Epithelial cell of esophagus (primary cell): ENCODE results near the gene LHFPL2.
"Not testable (repeated sequence)": the region's sequence is repeated elsewhere in the genome, so short reads cannot be mapped to it uniquely, and the experiment has no call there.

Source experiments
- DNase-seq: peaks from one replicate; pipeline ENCODE4 v3.0.0; 2010; ENCODE audit warnings: low read depth
- H3K4me3 ChIP-seq: 2 replicates; pipeline ENCODE4 v1.5.1; 2011; ENCODE audit warnings: mild to moderate bottlenecking, low read length, control low read depth
- TF ChIP-seq, protein P1 (sequence below): IDR thresholded peaks from 2 replicates; pipeline ENCODE4 v1.5.1; 2011; ENCODE audit warnings: low read depth, mild to moderate bottlenecking, low read length, control low read depth, inconsistent platforms; ENCODE audit not compliant: insufficient read depth; ENCODE audit errors: missing control alignments

Gene LHFPL2, protein sequence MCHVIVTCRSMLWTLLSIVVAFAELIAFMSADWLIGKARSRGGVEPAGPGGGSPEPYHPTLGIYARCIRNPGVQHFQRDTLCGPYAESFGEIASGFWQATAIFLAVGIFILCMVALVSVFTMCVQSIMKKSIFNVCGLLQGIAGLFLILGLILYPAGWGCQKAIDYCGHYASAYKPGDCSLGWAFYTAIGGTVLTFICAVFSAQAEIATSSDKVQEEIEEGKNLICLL

DNA sequence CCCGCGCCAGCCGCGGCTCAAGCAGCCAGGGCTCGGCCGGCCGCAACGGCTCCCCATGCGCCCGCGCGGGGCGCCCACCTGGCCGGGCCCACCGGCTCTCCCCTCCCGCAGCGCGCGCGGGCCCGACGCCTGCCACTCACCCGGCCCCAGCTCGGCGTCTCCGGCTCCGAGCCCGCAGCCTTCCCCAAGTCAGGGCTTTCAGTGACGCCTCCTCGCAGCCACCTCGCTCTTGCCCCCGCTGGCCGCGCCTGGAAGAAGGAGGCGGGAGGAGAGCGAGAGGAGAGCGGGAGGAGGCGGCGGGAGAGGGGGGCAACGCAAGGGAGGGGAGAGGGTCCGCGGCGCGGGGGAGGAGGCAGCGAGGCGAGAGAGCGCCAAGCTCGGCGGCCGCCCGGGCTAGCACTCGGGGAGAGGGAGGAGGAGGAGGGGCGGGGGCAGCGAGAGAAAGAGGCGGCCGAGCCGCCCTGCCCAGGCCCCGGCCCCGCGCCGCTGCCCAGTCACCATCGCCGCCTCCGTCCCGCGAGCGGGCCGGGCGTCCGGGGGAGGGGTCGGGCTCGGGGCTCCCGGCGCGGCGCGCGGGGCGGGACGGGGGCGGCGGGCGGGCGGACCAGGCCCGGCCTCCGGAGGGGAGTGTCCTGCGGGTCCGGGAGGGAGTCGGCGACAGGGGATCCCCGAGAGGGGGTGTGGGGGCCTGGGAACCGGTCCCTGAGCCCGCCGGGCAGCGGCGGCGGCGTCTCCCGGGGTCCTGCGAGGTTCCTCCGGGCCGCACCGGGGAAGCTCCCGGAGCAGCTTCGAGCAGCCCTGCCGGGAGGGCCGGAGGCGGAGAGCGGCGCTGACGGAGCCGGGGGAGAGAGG is at the start of gene LHFPL2:
Gene LHFPL2 (minus strand): TSS at position 414 of the 852 bp plus-strand sequence. CDS start 138,559 bp downstream, outside the sequence.
- DNase-seq: peak; percentile 61
- peak within 1 kb of the TSS; percentile 75 for H3K4me3 ChIP-seq
- TF ChIP-seq, protein P1, sequence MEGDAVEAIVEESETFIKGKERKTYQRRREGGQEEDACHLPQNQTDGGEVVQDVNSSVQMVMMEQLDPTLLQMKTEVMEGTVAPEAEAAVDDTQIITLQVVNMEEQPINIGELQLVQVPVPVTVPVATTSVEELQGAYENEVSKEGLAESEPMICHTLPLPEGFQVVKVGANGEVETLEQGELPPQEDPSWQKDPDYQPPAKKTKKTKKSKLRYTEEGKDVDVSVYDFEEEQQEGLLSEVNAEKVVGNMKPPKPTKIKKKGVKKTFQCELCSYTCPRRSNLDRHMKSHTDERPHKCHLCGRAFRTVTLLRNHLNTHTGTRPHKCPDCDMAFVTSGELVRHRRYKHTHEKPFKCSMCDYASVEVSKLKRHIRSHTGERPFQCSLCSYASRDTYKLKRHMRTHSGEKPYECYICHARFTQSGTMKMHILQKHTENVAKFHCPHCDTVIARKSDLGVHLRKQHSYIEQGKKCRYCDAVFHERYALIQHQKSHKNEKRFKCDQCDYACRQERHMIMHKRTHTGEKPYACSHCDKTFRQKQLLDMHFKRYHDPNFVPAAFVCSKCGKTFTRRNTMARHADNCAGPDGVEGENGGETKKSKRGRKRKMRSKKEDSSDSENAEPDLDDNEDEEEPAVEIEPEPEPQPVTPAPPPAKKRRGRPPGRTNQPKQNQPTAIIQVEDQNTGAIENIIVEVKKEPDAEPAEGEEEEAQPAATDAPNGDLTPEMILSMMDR: no peak

DNA sequence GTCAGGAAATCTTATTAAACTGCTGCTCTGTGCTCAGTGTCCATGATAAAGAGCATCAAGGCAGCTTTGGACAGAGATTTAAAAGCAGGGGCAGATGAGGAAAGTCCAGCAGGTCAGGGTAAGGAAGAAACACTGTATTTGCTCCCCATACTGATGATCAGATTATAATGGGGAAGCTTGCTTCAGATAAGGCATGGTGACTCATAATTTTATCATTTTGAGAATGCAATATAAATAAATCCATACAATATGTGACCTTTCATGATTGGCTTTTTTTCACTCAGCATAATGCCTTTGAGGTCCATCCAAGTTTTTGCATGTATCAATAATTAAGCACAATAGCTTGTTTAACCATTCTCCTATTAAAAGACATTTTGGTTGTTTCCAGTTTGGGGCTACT is 48.1 kb upstream of the LHFPL2 start:
- DNase-seq: no peak
- TF ChIP-seq, protein P1: no peak

DNA sequence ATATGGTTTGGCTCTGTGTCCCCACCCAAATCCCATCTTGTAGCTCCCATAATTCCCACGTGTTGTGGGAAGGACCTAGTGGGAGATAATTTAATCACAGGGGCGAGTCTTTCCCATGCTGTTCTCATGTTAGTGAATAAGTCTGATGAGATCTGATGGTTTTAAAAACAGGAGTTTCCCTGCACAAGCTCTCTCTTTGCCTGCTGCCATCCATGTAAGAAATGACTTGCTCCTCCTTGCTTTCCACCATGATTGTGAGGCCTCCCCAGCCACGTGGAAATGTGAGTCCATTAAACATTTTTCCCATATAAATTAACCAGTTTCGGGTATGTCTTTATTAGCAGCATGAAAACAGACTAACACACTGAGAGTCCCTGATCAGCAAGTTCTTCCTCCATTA is 47.5 kb upstream of the LHFPL2 start:
- not testable (repeated sequence) for DNase-seq, H3K4me3 ChIP-seq

More for the DNA sequence above, 48.1 kb upstream of the LHFPL2 start:
- H3K4me3 ChIP-seq: no peak overlapping the region

DNA sequence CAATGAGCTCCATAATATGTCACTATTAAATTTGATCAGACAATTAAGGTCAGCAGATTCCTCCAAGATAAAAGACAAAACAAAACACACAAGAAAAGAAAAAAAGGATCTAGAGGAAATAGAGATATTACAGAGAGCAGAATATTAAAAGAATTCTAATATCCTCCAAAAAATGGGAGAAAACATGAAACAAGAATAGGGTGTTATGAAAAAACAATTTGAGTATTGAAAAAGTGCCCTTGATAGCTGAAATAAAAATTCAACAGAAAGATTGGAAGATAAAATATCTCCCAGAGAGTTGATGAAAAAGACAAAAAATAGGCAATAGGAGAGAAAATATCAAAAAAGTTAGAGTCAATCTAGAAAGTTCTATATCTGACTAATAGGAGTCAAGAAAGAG is 44.8 kb upstream of the LHFPL2 start:
- TF ChIP-seq, protein P1: no peak
- no peak for DNase-seq
- H3K4me3 ChIP-seq: no peak overlapping the region

DNA sequence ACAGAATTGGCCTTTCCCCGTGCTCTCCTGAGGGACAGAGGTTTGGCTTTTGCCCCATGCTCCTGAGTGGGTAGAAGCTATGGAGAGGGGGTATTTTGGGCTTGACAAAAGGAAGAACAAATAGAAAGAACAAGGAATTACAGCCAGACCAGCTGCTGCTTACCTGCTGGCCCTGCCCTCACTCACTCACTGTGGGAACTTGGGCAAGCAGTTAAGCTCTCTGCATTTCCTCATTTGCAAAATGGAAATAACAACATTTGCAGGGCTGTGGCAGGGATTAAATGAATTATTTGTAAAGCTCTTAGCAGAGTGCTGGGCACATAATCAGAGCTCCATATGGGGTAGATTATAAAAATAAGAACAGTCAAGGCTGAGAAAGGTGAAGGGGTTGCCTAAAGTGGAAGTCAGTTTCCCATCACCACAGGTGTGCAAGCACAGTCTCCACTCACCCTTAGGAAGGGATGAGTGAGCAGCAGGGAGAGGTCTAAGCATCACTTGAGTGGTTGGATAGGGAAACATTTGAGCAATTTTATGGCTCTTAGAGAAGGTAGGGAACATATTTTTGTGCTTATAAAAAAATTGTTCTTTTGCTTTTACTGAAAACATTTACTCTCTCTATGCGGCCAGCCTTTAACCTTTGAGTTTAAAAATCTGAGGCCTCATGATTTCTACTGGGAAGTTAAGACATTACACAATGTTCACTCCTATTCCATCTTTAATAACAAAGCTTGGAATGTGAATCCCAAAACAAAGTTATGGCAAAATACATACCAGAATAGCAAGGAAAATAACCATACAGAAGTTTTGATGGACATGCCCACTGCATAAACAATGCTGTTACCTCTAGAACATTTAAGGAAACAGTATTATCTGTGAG is 42.8 kb upstream of the LHFPL2 start:
- H3K4me3 ChIP-seq: no peak overlapping the region
- no peak for DNase-seq
- TF ChIP-seq, protein P1: no peak

DNA sequence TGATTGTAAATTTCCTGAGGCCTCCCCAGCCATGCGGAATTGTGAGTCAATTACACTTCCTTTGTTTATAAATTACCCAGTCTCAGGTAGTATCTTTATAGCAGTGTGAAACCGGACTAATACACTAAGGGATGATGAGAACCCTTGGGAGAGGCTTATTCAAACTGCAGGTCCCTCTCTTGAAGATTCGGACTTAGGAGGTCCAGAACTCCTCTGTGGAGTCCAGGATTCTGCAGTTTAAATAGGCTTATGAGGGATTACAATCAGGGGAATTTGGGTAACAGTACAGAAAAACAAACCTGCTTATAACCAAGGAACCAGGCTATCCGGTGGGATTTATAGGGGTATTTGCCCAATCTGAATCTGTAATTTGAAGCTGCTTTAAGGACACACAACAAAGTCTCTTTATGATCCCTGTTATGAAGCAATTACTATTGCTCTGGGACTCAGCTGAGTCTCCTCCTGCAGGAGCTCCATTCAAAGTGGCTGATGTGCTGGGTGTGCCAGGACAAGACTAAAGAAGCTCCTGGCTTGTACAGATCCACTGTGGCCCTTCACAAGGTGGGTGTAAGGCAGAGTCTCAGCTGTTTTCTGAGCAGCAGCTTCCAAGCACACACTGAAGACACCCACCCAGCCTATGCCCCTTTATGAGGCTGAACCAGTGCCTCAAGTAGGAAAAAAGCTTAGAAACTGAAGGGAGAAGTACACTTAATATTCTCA is 41.8 kb upstream of the LHFPL2 start:
- no peak overlapping the region for H3K4me3 ChIP-seq
- no peak for DNase-seq
- TF ChIP-seq, protein P1: no peak
